Mucosa of descending colon (tissue), 3 donors: Measurements from ENCODE around the gene PTPRK. TPM values are rescaled to one million over a fixed set of nuclear protein-coding genes. Genes with fewer than 3 reads are reported as not detected.

Experiments
- ATAC-seq: fragments of 200-7000 bp; cut with Tn5 transposase; one replicate; pipeline ENCODE4 v1.9.1; 2020; ENCODE audit warnings: mild to moderate bottlenecking, moderate library complexity
- DNase-seq, 3 donors: peaks; one replicate each; pipeline ENCODE4 v3.0.0-alpha.2; 2020
- H3K36me3 ChIP-seq: fragments of 200-600 bp; one replicate; pipeline ENCODE4 v1.8.0; 2021; ENCODE audit warnings: low read depth, mild to moderate bottlenecking
- H3K4me1 ChIP-seq: fragments of 200-600 bp; one replicate; pipeline ENCODE4 v1.8.0; 2021; ENCODE audit warnings: low read depth, mild to moderate bottlenecking
- H3K4me3 ChIP-seq: fragments of 200-600 bp; one replicate; pipeline ENCODE4 v1.8.0; 2021; ENCODE audit warnings: mild to moderate bottlenecking
- H3K9me3 ChIP-seq: fragments of 200-600 bp; one replicate; pipeline ENCODE4 v1.8.0; 2021; ENCODE audit warnings: mild to moderate bottlenecking
- intact Hi-C, 2 donors: fragments of 100-400 bp; cut with DNase I in 1 of 2; cut with micrococcal nuclease in 1 of 2; formaldehyde crosslinking; loops; one replicate each; pipeline versions ENCODE4 v1.11.0 to v1.11.1; 2022; cut with DNase I, micrococcal nuclease
- total RNA-seq, 3 donors: library from RNA; stranded (reverse); fragmentation: NEBNext Ultra II Directional in 2 of 3; extraction: Animal tissue kit (Norgen Biotek cat#: 25700) in 2 of 3; gene quantifications; one replicate each; pipeline versions ENCODE4 v1.2.1 to v1.2.4, GENCODE V29; 2021 to 2023
- TF ChIP-seq, protein P1 (sequence below): fragments of 200-600 bp; IDR thresholded peaks from one replicate; pipeline ENCODE4 v1.8.0; 2022; ENCODE audit warnings: antibody characterized with exemption, mild to moderate bottlenecking
- donor health status: DM: no; HTN: no; CAD: no; lungs with moderate emphysema.
- donor health status: DM: no; HTN: no; CAD: no.
- donor health status: DM: no; HTN: yes; CAD: no.

The PTPRK gene
- total RNA-seq, 3 donors from 2014 or later: 75.9 to 159 (median 86.7) TPM

DNA sequence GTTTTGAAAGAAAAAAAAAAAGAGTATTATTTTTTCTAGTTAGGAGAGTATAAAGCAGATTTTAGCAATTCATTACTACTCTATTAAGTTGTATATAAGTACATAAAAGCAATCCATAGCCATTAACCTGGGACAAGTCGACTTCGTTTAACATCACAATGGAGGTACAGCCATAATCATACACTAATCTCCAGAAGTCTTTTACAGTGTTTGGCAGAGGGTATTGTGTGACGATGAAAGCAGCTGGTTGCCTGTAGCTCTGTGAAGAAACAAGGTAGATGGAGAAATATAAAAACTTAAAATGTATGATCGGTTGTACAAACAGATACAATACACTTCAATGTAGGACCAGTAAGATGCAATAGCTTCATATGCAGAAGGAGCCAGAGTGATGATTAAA lies 543.6 kb downstream of the PTPRK start:
- DNase-seq (no peak), ATAC-seq (no peak)
- Histone ChIP-seq H3K4me1 (no peaks in the 10 kb centered on the region), H3K36me3 (no peaks in the 10 kb centered on the region), H3K4me3 (no peak overlapping the region), H3K9me3 (no peaks in the 10 kb centered on the region)
- TF ChIP-seq, protein P1, sequence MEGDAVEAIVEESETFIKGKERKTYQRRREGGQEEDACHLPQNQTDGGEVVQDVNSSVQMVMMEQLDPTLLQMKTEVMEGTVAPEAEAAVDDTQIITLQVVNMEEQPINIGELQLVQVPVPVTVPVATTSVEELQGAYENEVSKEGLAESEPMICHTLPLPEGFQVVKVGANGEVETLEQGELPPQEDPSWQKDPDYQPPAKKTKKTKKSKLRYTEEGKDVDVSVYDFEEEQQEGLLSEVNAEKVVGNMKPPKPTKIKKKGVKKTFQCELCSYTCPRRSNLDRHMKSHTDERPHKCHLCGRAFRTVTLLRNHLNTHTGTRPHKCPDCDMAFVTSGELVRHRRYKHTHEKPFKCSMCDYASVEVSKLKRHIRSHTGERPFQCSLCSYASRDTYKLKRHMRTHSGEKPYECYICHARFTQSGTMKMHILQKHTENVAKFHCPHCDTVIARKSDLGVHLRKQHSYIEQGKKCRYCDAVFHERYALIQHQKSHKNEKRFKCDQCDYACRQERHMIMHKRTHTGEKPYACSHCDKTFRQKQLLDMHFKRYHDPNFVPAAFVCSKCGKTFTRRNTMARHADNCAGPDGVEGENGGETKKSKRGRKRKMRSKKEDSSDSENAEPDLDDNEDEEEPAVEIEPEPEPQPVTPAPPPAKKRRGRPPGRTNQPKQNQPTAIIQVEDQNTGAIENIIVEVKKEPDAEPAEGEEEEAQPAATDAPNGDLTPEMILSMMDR: no peak
- intact Hi-C loops: no loop called here

DNA sequence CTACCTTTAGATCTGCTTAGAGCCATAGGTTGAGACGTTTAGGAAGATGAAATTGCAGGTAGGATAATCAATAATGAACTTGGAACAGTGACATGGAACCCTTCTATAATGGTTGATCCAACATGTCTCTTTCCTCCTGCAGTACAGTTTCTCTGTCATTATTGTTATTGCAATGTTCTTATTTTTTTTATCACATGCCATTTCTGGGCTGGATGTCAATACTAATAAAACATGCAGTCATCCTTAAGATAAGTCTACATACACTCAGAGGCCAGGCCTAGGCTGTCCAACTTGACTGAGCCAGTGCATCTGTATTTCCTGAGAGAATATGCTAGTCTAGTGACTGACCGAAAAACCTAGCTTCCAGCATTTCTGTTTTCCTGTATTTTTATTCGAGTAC lies 544.3 kb downstream of the PTPRK start:
- ATAC-seq (no peak), DNase-seq (no peak)
- TF ChIP-seq, protein P1: no peak
- Histone ChIP-seq H3K36me3 (no peaks in the 10 kb centered on the region), H3K4me1 (no peaks in the 10 kb centered on the region), H3K9me3 (no peaks in the 10 kb centered on the region), H3K4me3 (no peak overlapping the region)
- intact Hi-C loops: no loop called here

DNA sequence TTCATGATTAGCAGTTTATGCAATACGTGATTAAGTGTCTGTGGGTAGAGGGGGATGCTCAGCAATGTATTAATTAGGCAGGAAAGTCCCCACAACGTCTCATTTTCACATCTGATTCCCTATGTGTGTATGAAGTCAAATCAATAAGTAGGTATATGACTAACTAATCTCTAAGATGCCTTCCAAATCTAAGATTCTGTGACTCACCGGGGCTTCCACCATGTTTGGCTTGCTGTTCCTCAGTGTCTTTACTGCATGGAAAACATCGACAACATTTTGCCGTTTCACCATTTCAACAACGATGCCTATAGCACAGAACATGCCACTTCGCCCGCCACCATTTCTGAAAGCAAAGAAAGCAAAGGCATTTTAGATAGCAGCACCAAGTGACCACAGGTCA lies 547.6 kb downstream of the PTPRK start:
- no peaks in the 10 kb centered on the region for H3K36me3 ChIP-seq
- intact Hi-C loops: no loop called here
- TF ChIP-seq, protein P1: no peak
- ATAC-seq (no peak), DNase-seq (no peak)
- H3K9me3 ChIP-seq: no peaks in the 10 kb centered on the region
- no peaks in the 10 kb centered on the region for H3K4me1 ChIP-seq
- no peak overlapping the region for H3K4me3 ChIP-seq

DNA sequence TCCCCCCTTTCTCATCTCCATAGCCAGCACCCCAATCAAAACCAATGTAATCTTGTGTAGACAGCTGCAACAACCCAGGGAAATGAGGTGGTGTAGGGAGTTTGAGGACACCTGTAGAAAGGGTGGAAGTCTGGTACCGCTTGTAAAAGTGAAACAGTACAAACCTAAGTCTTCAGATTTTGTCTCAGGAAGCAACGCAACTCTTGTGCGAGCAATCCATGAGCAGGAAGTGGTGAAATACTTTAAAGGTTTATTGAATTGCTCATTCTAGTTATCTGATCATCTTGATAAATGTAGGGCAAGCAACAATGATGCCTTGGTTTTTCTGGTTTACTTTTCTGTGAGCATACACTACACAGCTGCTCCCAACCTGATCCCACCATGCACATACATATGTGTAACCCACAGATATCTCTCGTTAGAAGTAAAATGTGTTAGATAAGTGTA lies 548.4 kb downstream of the PTPRK start:
- TF ChIP-seq, protein P1: no peak
- intact Hi-C loops: no loop called here
- Histone ChIP-seq H3K4me1 (no peaks in the 10 kb centered on the region), H3K4me3 (no peak overlapping the region), H3K36me3 (no peaks in the 10 kb centered on the region), H3K9me3 (no peaks in the 10 kb centered on the region)
- DNase-seq (peak in 1 of 3 donors; percentile 17), ATAC-seq (peak; percentile 82)

DNA sequence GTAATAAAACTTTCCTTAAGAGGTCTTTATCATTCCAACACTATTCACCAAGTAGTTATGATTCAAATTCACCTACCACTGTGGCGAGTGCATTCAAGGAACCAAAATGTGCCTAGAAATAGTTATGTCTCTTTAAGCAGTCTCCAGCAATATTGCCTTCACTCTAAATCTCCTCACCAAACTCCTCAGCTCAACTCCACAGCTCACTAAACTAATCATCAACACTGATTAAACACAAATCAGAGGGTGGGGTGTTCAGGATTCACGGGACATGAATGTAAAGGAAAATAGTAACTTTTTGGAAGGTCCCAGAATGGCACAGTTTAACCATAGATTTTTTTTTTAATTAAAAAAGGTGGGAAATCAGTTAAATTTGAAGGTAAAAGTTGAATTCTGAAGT lies 549.0 kb downstream of the PTPRK start:
- Histone ChIP-seq H3K4me1 (no peaks in the 10 kb centered on the region), H3K36me3 (no peaks in the 10 kb centered on the region), H3K4me3 (no peak overlapping the region), H3K9me3 (no peaks in the 10 kb centered on the region)
- TF ChIP-seq, protein P1: no peak
- intact Hi-C loops: no loop called here
- no peak for DNase-seq
- ATAC-seq: no peak

DNA sequence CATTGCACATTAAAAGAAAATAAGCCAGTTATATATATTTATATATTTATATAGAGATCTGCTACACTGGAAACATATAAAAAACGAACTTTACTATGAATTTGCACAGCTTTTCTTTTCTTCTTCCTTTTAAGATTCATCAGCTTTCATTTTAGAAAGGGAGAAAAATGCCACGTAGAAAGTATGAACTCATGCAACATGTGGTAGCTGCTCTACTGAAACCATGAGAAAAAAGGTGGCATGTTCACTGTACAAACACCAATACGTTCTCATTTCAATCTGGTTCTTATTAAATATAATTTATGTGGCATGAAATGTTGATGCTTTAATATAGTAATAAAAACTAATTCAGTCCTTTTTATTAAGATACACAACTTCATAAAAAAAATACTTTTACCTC lies 550.7 kb downstream of the PTPRK start:
- Histone ChIP-seq H3K36me3 (no peaks in the 10 kb centered on the region), H3K4me3 (no peak overlapping the region), H3K9me3 (no peaks in the 10 kb centered on the region), H3K4me1 (no peaks in the 10 kb centered on the region)
- TF ChIP-seq, protein P1: no peak
- no peak for ATAC-seq
- intact Hi-C loops: no loop called here
- no peak for DNase-seq
